Effector memory CD4-positive, alpha-beta T cell (primary cell): Measurements from ENCODE around the gene SNX10.

Experiments used
- DNase-seq, 3 donors: peaks; one replicate each; pipeline ENCODE4 v3.0.0-alpha.2; 2020
- H3K27ac ChIP-seq: 2 replicates; pipeline ENCODE4 v1.7.0; 2013; ENCODE audit warnings: mild to moderate bottlenecking, low read length, moderate library complexity; ENCODE audit not compliant: insufficient read depth, poor library complexity, severe bottlenecking
- H3K27me3 ChIP-seq: replicated peaks from 2 replicates; pipeline ENCODE4 v1.7.0; 2013; ENCODE audit warnings: mild to moderate bottlenecking, low read length; ENCODE audit not compliant: insufficient read depth, control insufficient read depth, poor library complexity, severe bottlenecking
- H3K36me3 ChIP-seq: 2 replicates; pipeline ENCODE4 v1.7.0; 2013; ENCODE audit warnings: mild to moderate bottlenecking, low read length, moderate library complexity; ENCODE audit not compliant: control insufficient read depth, insufficient read depth
- H3K4me1 ChIP-seq: 2 replicates; pipeline ENCODE4 v1.7.0; 2013; ENCODE audit warnings: low read length, mild to moderate bottlenecking; ENCODE audit not compliant: control insufficient read depth, insufficient read depth, poor library complexity, severe bottlenecking
- H3K4me3 ChIP-seq: 2 replicates; pipeline ENCODE4 v1.7.0; 2013; ENCODE audit warnings: low read length, low read depth, mild to moderate bottlenecking; ENCODE audit not compliant: insufficient read depth, poor library complexity, severe bottlenecking
- H3K9me3 ChIP-seq: 2 replicates; pipeline ENCODE4 v1.7.0; 2013; ENCODE audit warnings: mild to moderate bottlenecking, low read length, moderate library complexity; ENCODE audit not compliant: control insufficient read depth

The SNX10 gene

GRCh38 chr7:26295586-26295985 lies 3.9 kb downstream of the SNX10 start:
- no peak overlapping the region for H3K4me3 ChIP-seq
- H3K4me1 ChIP-seq, result peaks cover 16% of the 10 kb centered on the region
- H3K27ac ChIP-seq, result no peak overlapping the region
- no peaks in the 10 kb centered on the region for H3K36me3 ChIP-seq
- DNase-seq, result no peak
- H3K9me3 ChIP-seq, result no peaks in the 10 kb centered on the region
- no peaks in the 10 kb centered on the region for H3K27me3 ChIP-seq

- no peak overlapping the region for H3K4me3 ChIP-seq
- no peak for DNase-seq
- H3K4me1 ChIP-seq, result peaks cover 9% of the 10 kb centered on the region
- no peaks in the 10 kb centered on the region for H3K27me3 ChIP-seq
- no peaks in the 10 kb centered on the region for H3K9me3 ChIP-seq
- H3K36me3 ChIP-seq, result no peaks in the 10 kb centered on the region
- H3K27ac ChIP-seq, result no peak overlapping the region
These were observed 6.9 kb downstream of the SNX10 start for GRCh38 chr7:26298472-26299058.

DNA sequence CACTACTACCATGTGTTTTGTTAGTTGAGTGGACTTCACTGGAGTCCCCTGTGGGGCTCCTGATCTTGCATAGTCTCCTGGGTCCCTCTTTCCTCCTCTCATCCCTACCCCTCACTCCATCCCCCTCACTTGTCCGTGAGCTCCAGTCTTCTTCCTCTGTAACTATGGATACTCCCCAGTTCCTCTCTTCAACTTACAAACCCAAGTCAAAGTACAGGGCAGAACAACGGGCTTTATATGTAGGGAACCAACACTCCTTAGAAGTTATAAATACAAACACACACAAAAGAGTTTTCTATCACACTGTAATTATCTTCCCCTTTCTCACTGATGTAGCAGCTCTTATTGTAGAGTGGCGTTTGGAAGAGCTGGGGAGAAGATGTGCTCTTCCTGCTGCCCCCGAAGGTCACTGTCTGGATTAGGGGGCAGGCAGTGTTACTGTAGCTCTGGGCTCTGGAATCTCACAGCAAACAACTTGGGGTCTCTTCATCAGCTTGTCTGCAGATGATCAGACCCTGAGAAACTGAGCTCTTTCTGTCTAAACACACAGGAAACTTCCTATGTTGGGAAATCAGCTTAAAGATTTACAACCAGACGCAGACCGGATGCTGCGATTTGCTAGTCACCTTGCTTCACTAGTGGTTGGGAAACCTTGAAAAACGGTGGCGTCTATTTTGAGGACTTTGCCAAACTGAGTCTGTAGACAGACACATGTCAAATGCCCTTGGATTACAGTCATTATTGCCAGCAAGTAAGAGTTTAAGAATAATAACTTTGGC lies 13.6 kb downstream of the SNX10 start:
- Histone ChIP-seq H3K4me3 (no peak overlapping the region), H3K36me3 (peaks cover 4% of the 10 kb centered on the region), H3K9me3 (no peaks in the 10 kb centered on the region), H3K4me1 (peaks cover 4% of the 10 kb centered on the region), H3K27ac (no peak overlapping the region), H3K27me3 (no peaks in the 10 kb centered on the region)
- no peak for DNase-seq

DNA sequence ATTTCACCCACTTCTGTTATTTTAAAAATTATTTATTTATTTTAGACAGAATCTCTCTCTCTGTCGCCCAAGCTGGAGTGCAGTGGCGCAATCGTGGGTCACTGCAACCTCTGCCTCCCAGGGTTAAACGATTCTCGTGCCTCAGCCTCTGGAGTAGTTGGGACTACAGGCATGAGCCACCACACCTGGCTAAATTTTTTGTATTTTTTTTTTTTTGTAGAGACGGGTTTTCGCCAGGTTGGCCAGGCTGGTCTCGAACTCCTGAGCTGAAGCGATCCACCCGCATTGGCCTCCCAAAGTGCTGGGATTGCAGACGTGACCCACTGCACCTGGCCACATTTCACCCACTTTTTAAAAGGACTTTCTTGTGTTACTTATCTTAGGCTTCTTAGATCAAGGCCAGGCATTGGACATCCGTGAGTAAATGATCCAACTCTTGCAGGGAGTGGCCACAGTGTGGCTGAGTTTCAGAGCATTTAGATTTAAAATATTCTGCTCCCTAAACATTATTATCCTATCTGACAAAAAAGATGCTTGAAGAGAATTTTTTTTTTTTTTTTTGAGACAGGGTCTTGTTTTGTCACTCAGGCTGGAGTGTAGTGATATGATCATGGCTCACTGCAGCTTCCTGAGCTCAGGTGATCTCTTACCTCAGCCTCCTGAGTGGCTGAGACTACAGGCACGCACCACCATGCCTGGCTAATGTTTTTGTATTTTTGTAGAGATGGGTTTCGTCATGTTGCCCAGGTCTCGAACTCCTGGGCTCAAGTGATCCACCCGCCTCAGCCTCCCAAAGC lies 14.4 kb downstream of the SNX10 start:
- H3K27ac ChIP-seq, result no peak overlapping the region
- no peak overlapping the region for H3K4me3 ChIP-seq
- peaks cover 4% of the 10 kb centered on the region for H3K36me3 ChIP-seq

DNA sequence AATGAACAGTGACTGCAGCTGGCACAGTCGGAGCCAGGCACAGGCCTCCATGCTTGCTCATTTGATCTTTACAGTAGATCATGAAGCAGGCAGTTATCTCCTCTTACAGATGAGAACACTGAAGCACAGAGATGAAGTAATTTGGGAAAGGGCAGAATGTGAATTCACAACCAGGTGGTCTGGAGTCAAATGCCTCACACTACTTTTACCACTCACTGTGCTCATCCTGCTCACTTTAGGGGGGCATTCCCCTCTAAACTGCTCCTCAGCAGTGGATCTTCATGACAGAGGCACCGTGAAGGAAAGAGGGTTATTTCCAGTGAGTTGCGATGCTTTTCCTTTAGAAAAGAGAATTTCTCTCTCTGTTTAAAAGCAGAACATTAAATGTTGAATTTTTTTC lies 15.1 kb downstream of the SNX10 start:
- Histone ChIP-seq H3K9me3 (no peaks in the 10 kb centered on the region), H3K27me3 (no peaks in the 10 kb centered on the region), H3K27ac (no peak overlapping the region)

More for the DNA sequence above, 14.4 kb downstream of the SNX10 start:
- Histone ChIP-seq H3K4me1 (peaks cover 4% of the 10 kb centered on the region), H3K27me3 (no peaks in the 10 kb centered on the region), H3K9me3 (no peaks in the 10 kb centered on the region)
- DNase-seq, result no peak

DNA sequence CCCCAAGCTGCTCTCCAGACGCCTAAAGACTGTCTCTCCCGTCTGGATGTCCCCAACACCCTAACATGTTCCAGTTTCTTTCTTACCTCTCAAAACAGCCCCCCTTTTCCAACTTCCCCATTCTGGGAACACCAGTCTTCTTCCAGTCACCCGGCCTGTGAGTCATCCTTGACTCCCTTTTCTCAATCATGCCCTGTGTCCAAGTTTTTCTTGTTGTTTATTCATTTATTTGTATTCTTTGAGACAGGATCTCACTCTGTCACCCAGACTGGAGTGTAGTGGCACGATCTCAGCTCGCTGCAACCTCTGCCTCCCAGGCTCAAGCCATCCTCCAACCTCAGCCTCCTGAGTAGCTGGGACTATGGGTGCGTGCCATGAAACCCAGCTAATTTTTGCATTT lies 15.6 kb downstream of the SNX10 start:
- no peak overlapping the region for H3K27ac ChIP-seq
- no peak overlapping the region for H3K4me3 ChIP-seq
- no peaks in the 10 kb centered on the region for H3K27me3 ChIP-seq
- peaks cover 4% of the 10 kb centered on the region for H3K4me1 ChIP-seq
- peaks cover 12% of the 10 kb centered on the region for H3K36me3 ChIP-seq
- H3K9me3 ChIP-seq, result no peaks in the 10 kb centered on the region
- no peak for DNase-seq

More for the DNA sequence above, 15.1 kb downstream of the SNX10 start:
- Histone ChIP-seq H3K4me1 (peaks cover 4% of the 10 kb centered on the region), H3K4me3 (no peak overlapping the region), H3K36me3 (peaks cover 10% of the 10 kb centered on the region)
- no peak for DNase-seq

GRCh38 chr7:26307791-26308190 lies 16.1 kb downstream of the SNX10 start:
- Histone ChIP-seq H3K4me3 (no peak overlapping the region), H3K27ac (no peak overlapping the region), H3K4me1 (peaks cover 4% of the 10 kb centered on the region), H3K36me3 (peaks cover 12% of the 10 kb centered on the region), H3K27me3 (no peaks in the 10 kb centered on the region), H3K9me3 (no peaks in the 10 kb centered on the region)
- DNase-seq, result no peak

- no peak overlapping the region for H3K27ac ChIP-seq
- no peak overlapping the region for H3K4me3 ChIP-seq
- H3K9me3 ChIP-seq, result no peaks in the 10 kb centered on the region
- peaks cover 4% of the 10 kb centered on the region for H3K4me1 ChIP-seq
- no peaks in the 10 kb centered on the region for H3K27me3 ChIP-seq
- H3K36me3 ChIP-seq, result peaks cover 12% of the 10 kb centered on the region
- no peak for DNase-seq
These were observed 16.9 kb downstream of the SNX10 start for GRCh38 chr7:26308551-26308950.

GRCh38 chr7:26309089-26309488 lies 17.4 kb downstream of the SNX10 start:
- Histone ChIP-seq H3K27ac (no peak overlapping the region), H3K36me3 (peaks cover 12% of the 10 kb centered on the region), H3K4me1 (peaks cover 4% of the 10 kb centered on the region), H3K4me3 (no peak overlapping the region), H3K9me3 (no peaks in the 10 kb centered on the region), H3K27me3 (no peaks in the 10 kb centered on the region)
- no peak for DNase-seq

- Histone ChIP-seq H3K4me3 (no peak overlapping the region), H3K27me3 (no peaks in the 10 kb centered on the region), H3K9me3 (no peaks in the 10 kb centered on the region), H3K36me3 (peaks cover 12% of the 10 kb centered on the region), H3K27ac (no peak overlapping the region), H3K4me1 (no peaks in the 10 kb centered on the region)
- no peak for DNase-seq
These were observed 20.1 kb downstream of the SNX10 start for GRCh38 chr7:26311798-26312197.
